Measurements from ENCODE around the gene BAHCC1.

DNA sequence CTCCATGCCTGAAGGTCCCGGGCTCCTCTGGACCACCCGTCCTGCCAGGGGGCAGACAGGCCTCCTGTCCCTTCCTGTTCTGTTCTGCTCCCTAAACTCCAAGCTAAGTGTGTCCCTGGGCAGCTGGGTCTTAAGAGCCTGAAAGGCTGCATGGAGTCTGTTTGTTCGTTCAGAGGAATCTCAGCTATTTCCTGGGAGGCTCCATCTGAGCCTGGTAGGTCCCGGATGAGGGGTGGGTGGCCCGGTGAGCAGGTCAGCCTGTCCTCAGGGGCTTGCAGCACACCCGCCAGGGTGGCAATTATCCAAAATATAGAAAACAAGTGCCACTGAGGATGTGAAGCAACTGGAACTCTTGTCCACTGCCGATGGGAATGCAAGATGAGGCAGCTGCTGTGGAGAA is 104.8 kb downstream of the BAHCC1 start:
- TF ChIP-seq, protein P1, sequence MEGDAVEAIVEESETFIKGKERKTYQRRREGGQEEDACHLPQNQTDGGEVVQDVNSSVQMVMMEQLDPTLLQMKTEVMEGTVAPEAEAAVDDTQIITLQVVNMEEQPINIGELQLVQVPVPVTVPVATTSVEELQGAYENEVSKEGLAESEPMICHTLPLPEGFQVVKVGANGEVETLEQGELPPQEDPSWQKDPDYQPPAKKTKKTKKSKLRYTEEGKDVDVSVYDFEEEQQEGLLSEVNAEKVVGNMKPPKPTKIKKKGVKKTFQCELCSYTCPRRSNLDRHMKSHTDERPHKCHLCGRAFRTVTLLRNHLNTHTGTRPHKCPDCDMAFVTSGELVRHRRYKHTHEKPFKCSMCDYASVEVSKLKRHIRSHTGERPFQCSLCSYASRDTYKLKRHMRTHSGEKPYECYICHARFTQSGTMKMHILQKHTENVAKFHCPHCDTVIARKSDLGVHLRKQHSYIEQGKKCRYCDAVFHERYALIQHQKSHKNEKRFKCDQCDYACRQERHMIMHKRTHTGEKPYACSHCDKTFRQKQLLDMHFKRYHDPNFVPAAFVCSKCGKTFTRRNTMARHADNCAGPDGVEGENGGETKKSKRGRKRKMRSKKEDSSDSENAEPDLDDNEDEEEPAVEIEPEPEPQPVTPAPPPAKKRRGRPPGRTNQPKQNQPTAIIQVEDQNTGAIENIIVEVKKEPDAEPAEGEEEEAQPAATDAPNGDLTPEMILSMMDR (conservative IDR thresholded peaks at IDR 0.05; ENCODE audit: low read depth, low read length) = no peak
- no peak for TF ChIP-seq EZH2 (IDR thresholded peaks at IDR 0.05; ENCODE audit: borderline replicate concordance, low read depth, low read length, poor library complexity, severe bottlenecking)
